Subcutaneous adipose tissue (tissue), 4 donors: ENCODE data around the gene ZMYM5. TPM values are rescaled to one million over a fixed set of nuclear protein-coding genes. Genes with fewer than 3 reads are reported as not detected.

Experiments used
- total RNA-seq, 4 donors: library from RNA; depleted of rRNA; stranded (reverse); fragments of >200 nt; gene quantifications; one replicate each; pipeline ENCODE4 v1.1.0, GENCODE V29; 2016
- TF ChIP-seq, protein P1 (sequence below): fragments of 450-650 bp; IDR thresholded peaks from one replicate; pipeline ENCODE4 v1.5.1; 2016; ENCODE audit warnings: low read depth, mild to moderate bottlenecking, control low read depth, antibody characterized with exemption, moderate library complexity

ZMYM5 gene
- total RNA-seq, 4 donors from 2014 or later, result 15.4 to 26.3 (median 19.8) TPM

- TF ChIP-seq, protein P1, sequence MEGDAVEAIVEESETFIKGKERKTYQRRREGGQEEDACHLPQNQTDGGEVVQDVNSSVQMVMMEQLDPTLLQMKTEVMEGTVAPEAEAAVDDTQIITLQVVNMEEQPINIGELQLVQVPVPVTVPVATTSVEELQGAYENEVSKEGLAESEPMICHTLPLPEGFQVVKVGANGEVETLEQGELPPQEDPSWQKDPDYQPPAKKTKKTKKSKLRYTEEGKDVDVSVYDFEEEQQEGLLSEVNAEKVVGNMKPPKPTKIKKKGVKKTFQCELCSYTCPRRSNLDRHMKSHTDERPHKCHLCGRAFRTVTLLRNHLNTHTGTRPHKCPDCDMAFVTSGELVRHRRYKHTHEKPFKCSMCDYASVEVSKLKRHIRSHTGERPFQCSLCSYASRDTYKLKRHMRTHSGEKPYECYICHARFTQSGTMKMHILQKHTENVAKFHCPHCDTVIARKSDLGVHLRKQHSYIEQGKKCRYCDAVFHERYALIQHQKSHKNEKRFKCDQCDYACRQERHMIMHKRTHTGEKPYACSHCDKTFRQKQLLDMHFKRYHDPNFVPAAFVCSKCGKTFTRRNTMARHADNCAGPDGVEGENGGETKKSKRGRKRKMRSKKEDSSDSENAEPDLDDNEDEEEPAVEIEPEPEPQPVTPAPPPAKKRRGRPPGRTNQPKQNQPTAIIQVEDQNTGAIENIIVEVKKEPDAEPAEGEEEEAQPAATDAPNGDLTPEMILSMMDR, result no peak
Measured at GRCh38 chr13:19817106-19817505, 46.3 kb downstream of the ZMYM5 start.

GRCh38 chr13:19810996-19811881 is 52.2 kb downstream of the ZMYM5 start:
- TF ChIP-seq, protein P1, result no peak

- TF ChIP-seq, protein P1, result no peak
Measured at GRCh38 chr13:19810151-19810550, 53.3 kb downstream of the ZMYM5 start.

- TF ChIP-seq, protein P1, result no peak
Measured at GRCh38 chr13:19805765-19806164, 57.7 kb downstream of the ZMYM5 start.

DNA sequence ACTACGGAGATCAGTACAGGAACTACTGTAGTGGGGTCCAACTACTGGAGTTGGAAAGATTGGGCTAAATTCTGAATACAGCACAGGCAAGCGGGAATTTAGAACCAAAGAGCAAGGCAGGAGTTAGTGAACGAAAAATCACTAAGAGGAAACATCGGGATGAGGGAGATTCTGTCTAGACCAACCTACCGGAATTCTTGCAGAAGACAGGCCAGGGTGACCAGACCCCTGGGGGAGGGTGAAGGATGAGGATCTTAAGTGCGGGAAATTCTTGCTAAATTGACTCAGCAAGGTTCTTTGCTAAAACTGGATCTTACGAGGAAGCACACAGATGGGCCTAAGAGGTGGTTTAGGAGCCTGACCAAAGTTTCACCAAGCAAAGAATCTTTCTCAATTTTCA is 67.5 kb downstream of the ZMYM5 start:
- TF ChIP-seq, protein P1, result no peak

DNA sequence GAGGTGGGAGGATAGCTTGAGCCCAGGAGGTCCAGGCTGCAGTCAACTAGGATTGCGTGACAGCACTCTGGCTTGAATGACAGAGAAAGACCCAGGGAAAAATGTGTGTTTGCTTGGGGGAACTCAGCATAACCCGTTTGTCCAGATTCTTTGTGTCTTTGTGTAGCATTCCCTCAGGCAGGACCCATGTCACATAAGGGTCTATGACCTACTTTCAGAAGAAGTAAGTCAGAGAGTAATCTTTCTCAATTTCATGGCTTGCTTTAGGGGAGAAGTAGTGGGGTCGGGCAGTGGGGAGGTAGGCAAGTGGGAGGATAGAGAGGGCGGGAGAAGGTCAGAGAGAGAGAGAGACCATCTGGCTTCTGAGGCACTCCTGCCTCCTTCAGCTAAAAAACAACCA is 68.8 kb downstream of the ZMYM5 start:
- TF ChIP-seq, protein P1, result no peak

DNA sequence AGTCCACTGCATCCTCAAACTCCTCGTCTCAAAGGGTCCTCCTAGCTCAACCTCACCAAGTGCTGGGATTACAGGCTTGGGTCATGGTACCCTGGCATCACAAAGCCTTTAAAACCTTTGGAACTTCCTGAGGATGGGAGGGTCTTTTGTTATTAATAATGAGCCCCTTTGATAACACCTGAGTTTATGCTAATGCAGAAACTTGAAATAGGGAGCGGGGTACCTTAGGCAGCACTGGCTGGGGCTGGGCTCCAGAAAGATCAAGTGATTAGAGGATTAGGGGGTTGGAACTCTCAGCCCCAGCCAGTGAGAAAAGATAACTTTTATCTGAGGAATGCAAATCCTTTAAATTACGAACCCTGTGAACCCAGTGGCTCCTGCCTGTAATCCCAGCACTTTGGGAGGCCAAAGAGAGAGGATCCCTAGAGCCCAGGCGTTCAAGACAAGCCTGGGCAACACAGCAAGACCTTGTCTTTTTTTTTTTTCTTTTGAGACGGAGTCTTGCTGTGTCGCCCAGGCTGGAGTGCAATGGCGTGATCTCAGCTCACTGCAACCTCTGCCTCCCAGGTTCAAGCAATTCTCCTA is 71.4 kb downstream of the ZMYM5 start:
- TF ChIP-seq, protein P1, result no peak
